Sigmoid colon (tissue), 4 donors: ENCODE data around the gene HMGCL.

ENCODE experiments used
- CTCF ChIP-seq, 4 experiments: fragments of 450-650 bp in 3 of 4; fragments of 200-600 bp in 1 of 4; IDR thresholded peaks; one replicate each; pipeline ENCODE4 v1.5.1; 2016 to 2019; ENCODE audit warnings: antibody characterized with exemption in 4 of 4, mild to moderate bottlenecking in 3 of 4, moderate library complexity in 2 of 4
- POLR2A ChIP-seq, 2 donors: fragments of 450-650 bp; IDR thresholded peaks; one replicate each; pipeline ENCODE4 v1.6.1; 2016; ENCODE audit warnings: antibody characterized with exemption in 2 of 2, mild to moderate bottlenecking in 2 of 2, moderate library complexity in 2 of 2
- POLR2AphosphoS5 ChIP-seq, 4 donors: sonication (generic); formaldehyde crosslinking; IDR thresholded peaks; one replicate each; pipeline ENCODE4 v1.6.1; 2017; ENCODE audit warnings: antibody characterized with exemption in 4 of 4

- no peak for TF ChIP-seq POLR2A (IDR thresholded peaks at IDR 0.05)
- no peak for TF ChIP-seq POLR2AphosphoS5 (IDR thresholded peaks at IDR 0.05)
- TF ChIP-seq CTCF (IDR thresholded peaks at IDR 0.05) = no peak
Measured at GRCh38 chr1:23838401-23838866, 13.2 kb upstream of the HMGCL start.
